Large intestine (tissue), 3 donors: Measurements from ENCODE around the gene TGFBR1. TPM values are rescaled to one million over a fixed set of nuclear protein-coding genes. Genes with fewer than 3 reads are reported as not detected.
"Not testable (repeated sequence)": the region's sequence is repeated elsewhere in the genome, so short reads cannot be mapped to it uniquely, and the experiment has no call there.

Source experiments
- DNase-seq, 2 donors: peaks; one replicate each; pipeline versions ENCODE4 v3.0.0 to v3.0.0-alpha.2; 2013
- H3K27ac ChIP-seq: one replicate; pipeline ENCODE4 v1.5.1; 2013; ENCODE audit warnings: low read length
- H3K27me3 ChIP-seq: 2 replicates; pipeline ENCODE4 v1.6.1; 2013; ENCODE audit warnings: low read length; ENCODE audit not compliant: control insufficient read depth, insufficient read depth
- H3K36me3 ChIP-seq: 2 replicates; pipeline ENCODE4 v1.6.1; 2013; ENCODE audit warnings: low read length; ENCODE audit not compliant: control insufficient read depth, insufficient read depth
- H3K4me1 ChIP-seq: one replicate; pipeline ENCODE4 v1.6.1; 2013; ENCODE audit warnings: low read length; ENCODE audit not compliant: control insufficient read depth, insufficient read depth
- H3K4me3 ChIP-seq: one replicate; pipeline ENCODE4 v1.5.1; 2013; ENCODE audit warnings: low read length
- H3K9me3 ChIP-seq: one replicate; pipeline ENCODE4 v1.6.1; 2013; ENCODE audit warnings: mild to moderate bottlenecking, low read depth, low read length, moderate library complexity; ENCODE audit not compliant: control insufficient read depth
- WGBS: methylation state at CpG from one replicate; pipeline ENCODE4 v1.1.5; 2013; ENCODE audit warnings: low lambda C conversion rate; ENCODE audit not compliant: insufficient coverage; 5-methylcytosine and 5-hydroxymethylcytosine counted together
- polyA plus RNA-seq: library from polyadenylated mRNA; unstranded; fragments of 120-200 nt; gene quantifications from one replicate; pipeline ENCODE4 v1.2.1, GENCODE V29; 2013

The TGFBR1 gene
- polyA plus RNA-seq, 1 donor = 28.6 TPM

- H3K36me3 ChIP-seq = no peaks in the 10 kb centered on the region
- no peaks in the 10 kb centered on the region for H3K9me3 ChIP-seq
- WGBS = 100% methylated on average over 2 of the region's 5 CpGs
- H3K27me3 ChIP-seq = peaks cover 11% of the 10 kb centered on the region
- H3K27ac ChIP-seq = no peak overlapping the region
- no peak for DNase-seq
- peaks cover 9% of the 10 kb centered on the region for H3K4me1 ChIP-seq
- no peak overlapping the region for H3K4me3 ChIP-seq
Observed at GRCh38 chr9:99185348-99185632, 80.4 kb downstream of the TGFBR1 start.

- DNase-seq = no peak
- Histone ChIP-seq H3K4me3 (no peak overlapping the region), H3K36me3 (no peaks in the 10 kb centered on the region), H3K4me1 (peaks cover 3% of the 10 kb centered on the region), H3K27ac (no peak overlapping the region), H3K9me3 (no peaks in the 10 kb centered on the region), H3K27me3 (peaks cover 11% of the 10 kb centered on the region)
- WGBS = no CpG with 5 or more reads among the region's 5 CpGs
Observed at GRCh38 chr9:99185934-99186333, 81.0 kb downstream of the TGFBR1 start.

GRCh38 chr9:99187311-99187710 is 82.4 kb downstream of the TGFBR1 start:
- DNase-seq = no peak
- Histone ChIP-seq H3K27ac (no peak overlapping the region), H3K36me3 (no peaks in the 10 kb centered on the region), H3K27me3 (peaks cover 11% of the 10 kb centered on the region), H3K4me3 (no peak overlapping the region), H3K9me3 (no peaks in the 10 kb centered on the region), H3K4me1 (no peaks in the 10 kb centered on the region)
- WGBS = no CpG with 5 or more reads among the region's 4 CpGs

GRCh38 chr9:99189186-99189585 is 84.3 kb downstream of the TGFBR1 start:
- no peak overlapping the region for H3K27ac ChIP-seq
- DNase-seq = no peak
- no peaks in the 10 kb centered on the region for H3K36me3 ChIP-seq
- H3K4me1 ChIP-seq = no peaks in the 10 kb centered on the region
- no peak overlapping the region for H3K4me3 ChIP-seq
- no peaks in the 10 kb centered on the region for H3K9me3 ChIP-seq
- WGBS = 92% methylated on average over 2 of the region's 2 CpGs
- peaks cover 15% of the 10 kb centered on the region for H3K27me3 ChIP-seq

GRCh38 chr9:99189887-99190596 is 85.1 kb downstream of the TGFBR1 start:
- 92% methylated on average over 1 of the region's 8 CpGs for WGBS
- H3K4me1 ChIP-seq = no peaks in the 10 kb centered on the region

GRCh38 chr9:99190597-99191283 is 85.8 kb downstream of the TGFBR1 start:
- no peaks in the 10 kb centered on the region for H3K4me1 ChIP-seq
- no peak overlapping the region for H3K27ac ChIP-seq
- H3K9me3 ChIP-seq = no peaks in the 10 kb centered on the region
- no peaks in the 10 kb centered on the region for H3K36me3 ChIP-seq
- no peak for DNase-seq
- WGBS = no CpG with 5 or more reads among the region's 3 CpGs
- H3K4me3 ChIP-seq = no peak overlapping the region
- peaks cover 15% of the 10 kb centered on the region for H3K27me3 ChIP-seq

More at GRCh38 chr9:99189887-99190596, 85.1 kb downstream of the TGFBR1 start:
- no peak overlapping the region for H3K27ac ChIP-seq
- no peak for DNase-seq
- H3K27me3 ChIP-seq = peaks cover 15% of the 10 kb centered on the region
- H3K36me3 ChIP-seq = no peaks in the 10 kb centered on the region
- H3K4me3 ChIP-seq = no peak overlapping the region
- no peaks in the 10 kb centered on the region for H3K9me3 ChIP-seq

GRCh38 chr9:99192786-99193465 is 88.0 kb downstream of the TGFBR1 start:
- no peaks in the 10 kb centered on the region for H3K9me3 ChIP-seq
- peaks cover 13% of the 10 kb centered on the region for H3K27me3 ChIP-seq
- WGBS = no CpG with 5 or more reads among the region's 5 CpGs
- no peak for DNase-seq
- no peaks in the 10 kb centered on the region for H3K4me1 ChIP-seq
- no peaks in the 10 kb centered on the region for H3K36me3 ChIP-seq
- H3K4me3 ChIP-seq = no peak overlapping the region
- H3K27ac ChIP-seq = no peak overlapping the region

- no peaks in the 10 kb centered on the region for H3K4me1 ChIP-seq
- no peaks in the 10 kb centered on the region for H3K9me3 ChIP-seq
- DNase-seq = no peak
- WGBS = no CpG with 5 or more reads among the region's 2 CpGs
- H3K27me3 ChIP-seq = peaks cover 10% of the 10 kb centered on the region
- no peak overlapping the region for H3K4me3 ChIP-seq
- H3K36me3 ChIP-seq = no peaks in the 10 kb centered on the region
- H3K27ac ChIP-seq = no peak overlapping the region
Observed at GRCh38 chr9:99193466-99193821, 88.5 kb downstream of the TGFBR1 start.

GRCh38 chr9:99196484-99196883 is 91.6 kb downstream of the TGFBR1 start:
- H3K9me3 ChIP-seq, H3K27me3 ChIP-seq, H3K27ac ChIP-seq, H3K4me3 ChIP-seq, H3K4me1 ChIP-seq, DNase-seq, H3K36me3 ChIP-seq: not testable (repeated sequence)
- 80% methylated on average over 3 of the region's 5 CpGs for WGBS

GRCh38 chr9:99197124-99197630 is 92.3 kb downstream of the TGFBR1 start:
- Histone ChIP-seq H3K4me1 (no peaks in the 10 kb centered on the region), H3K9me3 (no peaks in the 10 kb centered on the region), H3K4me3 (no peak overlapping the region), H3K27ac (no peak overlapping the region), H3K36me3 (no peaks in the 10 kb centered on the region), H3K27me3 (peaks cover 4% of the 10 kb centered on the region)
- 100% methylated on average over 1 of the region's 3 CpGs for WGBS
- no peak for DNase-seq
